AG08396 (cell line): ENCODE measurements around the gene ZNF185.

Experiments
- DNase-seq: peaks from one replicate; pipeline ENCODE4 v3.0.0; 2012; ENCODE audit warnings: low spot score, mixed read lengths

Gene ZNF185

GRCh38 chrX:152897222-152898131 is at the start of gene ZNF185:
Gene ZNF185 (plus strand): TSS chrX:152898067. CDS start chrX:152914490, 16,423 bp downstream.
- no peak for DNase-seq

GRCh38 chrX:152850465-152850864 is 47.4 kb upstream of the ZNF185 start:
- no peak for DNase-seq

GRCh38 chrX:152853986-152854385 is 43.9 kb upstream of the ZNF185 start:
- no peak for DNase-seq

GRCh38 chrX:152861116-152861515 is 36.8 kb upstream of the ZNF185 start:
- no peak for DNase-seq

GRCh38 chrX:152861826-152862225 is 36.0 kb upstream of the ZNF185 start:
- no peak for DNase-seq

GRCh38 chrX:152865232-152865920 is 32.5 kb upstream of the ZNF185 start:
- DNase-seq, result no peak

GRCh38 chrX:152866386-152866785 is 31.5 kb upstream of the ZNF185 start:
- DNase-seq, result no peak

GRCh38 chrX:152869972-152870371 is 27.9 kb upstream of the ZNF185 start:
- no peak for DNase-seq

GRCh38 chrX:152871260-152871659 is 26.6 kb upstream of the ZNF185 start:
- no peak for DNase-seq

GRCh38 chrX:152872522-152872921 is 25.3 kb upstream of the ZNF185 start:
- DNase-seq, result no peak

- DNase-seq, result no peak
Measured at GRCh38 chrX:152873361-152873760, 24.5 kb upstream of the ZNF185 start.

GRCh38 chrX:152876931-152877840 is 20.7 kb upstream of the ZNF185 start:
- DNase-seq, result no peak

- no peak for DNase-seq
Measured at GRCh38 chrX:152878976-152879755, 18.7 kb upstream of the ZNF185 start.

GRCh38 chrX:152881289-152881688 is 16.6 kb upstream of the ZNF185 start:
- DNase-seq, result no peak

- no peak for DNase-seq
Measured at GRCh38 chrX:152884171-152884570, 13.7 kb upstream of the ZNF185 start.

GRCh38 chrX:152886716-152887115 is 11.2 kb upstream of the ZNF185 start:
- no peak for DNase-seq

- DNase-seq, result no peak
Measured at GRCh38 chrX:152892499-152892898, 5.4 kb upstream of the ZNF185 start.

GRCh38 chrX:152892999-152893891 is 4.6 kb upstream of the ZNF185 start:
- no peak for DNase-seq

- no peak for DNase-seq
Measured at GRCh38 chrX:152893980-152894610, 3.8 kb upstream of the ZNF185 start.

GRCh38 chrX:152895121-152895520 is 2.7 kb upstream of the ZNF185 start:
- no peak for DNase-seq
